IgD-negative memory B cell (primary cell): ENCODE measurements around the gene FGF21. TPM values are rescaled to one million over a fixed set of nuclear protein-coding genes. Genes with fewer than 3 reads are reported as not detected.
"Not testable (repeated sequence)": the region's sequence is repeated elsewhere in the genome, so short reads cannot be mapped to it uniquely, and the experiment has no call there.

ENCODE experiments used
- H3K27ac Mint-ChIP-seq, 3 donors: one replicate each; pipeline ENCODE4 v1.8.0; 2020 to 2022; ENCODE audit warnings: mild to moderate bottlenecking in 3 of 3, mixed read lengths in 3 of 3, moderate library complexity in 1 of 3
- H3K27me3 Mint-ChIP-seq: one replicate; pipeline ENCODE4 v1.8.0; 2021; ENCODE audit warnings: mixed read lengths
- H3K36me3 Mint-ChIP-seq: one replicate; pipeline ENCODE4 v1.8.0; 2020; ENCODE audit warnings: mild to moderate bottlenecking, mixed read lengths
- H3K4me1 Mint-ChIP-seq, 3 donors: one replicate each; pipeline ENCODE4 v1.8.0; 2020 to 2022; ENCODE audit warnings: mixed read lengths in 3 of 3, mild to moderate bottlenecking in 1 of 3
- H3K4me3 Mint-ChIP-seq, 4 donors: one replicate each; pipeline ENCODE4 v1.8.0; 2020 to 2022; ENCODE audit warnings: mild to moderate bottlenecking in 4 of 4, mixed read lengths in 4 of 4, moderate library complexity in 3 of 4
- H3K9me3 Mint-ChIP-seq, 3 donors: one replicate each; pipeline ENCODE4 v1.8.0; 2020 to 2021; ENCODE audit warnings: mixed read lengths in 3 of 3, mild to moderate bottlenecking in 1 of 3
- polyA plus RNA-seq: library from polyadenylated mRNA; unstranded; fragments of 300-500 nt; fragmentation: Illumina TruSeq; gene quantifications from one replicate; pipeline ENCODE4 v1.2.3, GENCODE V29; 2021

FGF21 gene, protein sequence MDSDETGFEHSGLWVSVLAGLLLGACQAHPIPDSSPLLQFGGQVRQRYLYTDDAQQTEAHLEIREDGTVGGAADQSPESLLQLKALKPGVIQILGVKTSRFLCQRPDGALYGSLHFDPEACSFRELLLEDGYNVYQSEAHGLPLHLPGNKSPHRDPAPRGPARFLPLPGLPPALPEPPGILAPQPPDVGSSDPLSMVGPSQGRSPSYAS
- polyA plus RNA-seq, result not detected

DNA sequence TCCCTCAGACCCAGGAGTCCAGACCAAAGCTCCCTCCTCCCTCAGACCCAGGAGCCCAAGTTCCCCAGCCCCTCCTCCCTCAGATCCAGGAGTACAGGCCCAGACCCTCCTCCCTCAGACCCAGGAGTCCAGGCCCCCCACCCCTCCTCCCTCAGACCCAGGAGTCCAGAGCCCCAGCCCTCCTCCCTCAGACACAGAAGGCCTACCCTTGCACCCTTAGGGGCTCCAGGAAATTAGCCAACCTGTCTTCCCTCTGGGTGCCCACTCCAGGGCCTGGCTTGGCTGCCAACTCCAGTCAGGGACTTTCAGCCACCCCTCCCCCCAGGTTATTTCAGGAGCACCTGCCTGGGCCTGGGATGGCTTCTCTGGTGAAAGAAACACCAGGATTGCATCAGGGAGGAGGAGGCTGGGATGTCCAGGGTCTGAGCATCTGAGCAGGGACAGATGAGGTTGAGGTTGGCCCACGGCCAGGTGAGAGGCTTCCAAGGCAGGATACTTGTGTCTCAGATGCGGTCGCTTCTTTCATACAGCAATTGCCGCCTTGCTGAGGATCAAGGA, at the start of gene FGF21:
Gene FGF21, plus strand, starts transcription at position 441 of the 558 bp plus-strand sequence. CDS start 713 bp downstream, outside the sequence.
- H3K4me3 Mint-ChIP-seq, result peak within 1 kb of the TSS in 2 of 4 donors; percentile 45 to 75
- no peaks in the 10 kb centered on the region for H3K9me3 Mint-ChIP-seq
- H3K4me1 Mint-ChIP-seq, result peaks cover 3 to 6% (median 5%) of the 10 kb centered on the region in 3 donors
- no peak within 1 kb of the TSS for H3K27ac Mint-ChIP-seq
- no peaks in the 10 kb centered on the region for H3K36me3 Mint-ChIP-seq
- H3K27me3 Mint-ChIP-seq, result peaks cover 31% of the 10 kb centered on the region

DNA sequence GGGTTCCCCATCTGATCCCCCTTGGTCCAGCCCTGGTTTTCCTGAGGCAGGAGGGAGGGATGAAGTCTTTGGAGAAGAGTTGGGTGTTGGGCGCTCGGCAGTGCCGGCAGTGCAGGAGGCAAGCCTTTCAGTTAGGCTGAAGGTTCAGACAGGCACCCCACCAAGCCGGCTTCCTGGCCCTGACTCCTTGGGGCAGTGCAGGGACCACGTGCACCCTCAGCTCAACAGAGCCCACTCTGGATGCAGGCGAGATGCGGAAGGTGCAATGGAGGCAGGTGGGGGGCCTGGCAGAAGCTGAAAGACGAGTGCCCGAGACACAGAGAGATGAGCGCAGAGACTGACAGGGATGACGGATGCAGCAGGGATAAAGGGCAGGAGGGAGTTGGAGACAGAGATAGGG, 46.9 kb upstream of the FGF21 start:
- H3K9me3 Mint-ChIP-seq, result peaks cover 0 to 2% (median 0%) of the 10 kb centered on the region in 3 donors
- H3K4me3 Mint-ChIP-seq, result no peak overlapping the region
- no peaks in the 10 kb centered on the region for H3K27me3 Mint-ChIP-seq
- peaks cover 0 to 5% (median 0%) of the 10 kb centered on the region in 3 donors for H3K4me1 Mint-ChIP-seq
- H3K27ac Mint-ChIP-seq, result peak overlapping the region in 1 of 3 donors; percentile 68
- H3K36me3 Mint-ChIP-seq, result peaks cover 2% of the 10 kb centered on the region

DNA sequence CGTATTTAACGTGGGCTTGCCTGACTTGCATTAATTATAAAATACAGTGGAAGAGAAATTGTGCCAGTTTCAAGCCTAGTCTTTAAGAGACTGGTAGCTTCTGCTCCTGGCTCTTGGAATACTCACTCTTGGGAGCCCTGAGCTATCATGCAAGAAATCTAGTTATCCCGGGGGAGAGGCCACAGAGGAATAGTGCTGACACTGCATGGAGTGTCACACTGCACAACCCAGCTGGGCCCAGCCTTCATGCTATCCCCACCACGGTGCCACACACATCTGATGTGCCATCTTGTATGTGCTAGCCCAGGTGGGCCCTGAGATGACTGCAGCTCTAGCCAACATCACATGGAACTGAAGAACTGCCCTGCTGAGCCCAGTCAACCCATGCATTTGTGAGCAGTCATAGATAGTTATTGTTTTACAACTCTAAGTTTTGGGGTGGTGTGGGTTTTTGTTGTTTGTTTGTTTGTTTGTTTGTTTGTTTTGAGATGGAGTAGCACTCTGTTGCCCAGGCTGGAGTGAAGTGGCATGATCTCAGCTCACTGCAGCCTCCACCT, 44.1 kb upstream of the FGF21 start:
- Mint-ChIP-seq H3K9me3 (peaks cover 0 to 2% (median 0%) of the 10 kb centered on the region in 3 donors), H3K27ac (no peak overlapping the region), H3K4me1 (peaks cover 4 to 15% (median 5%) of the 10 kb centered on the region in 3 donors), H3K4me3 (peak overlapping the region in 2 of 4 donors; percentile 45 to 69), H3K36me3 (peaks cover 2% of the 10 kb centered on the region), H3K27me3 (no peaks in the 10 kb centered on the region)

DNA sequence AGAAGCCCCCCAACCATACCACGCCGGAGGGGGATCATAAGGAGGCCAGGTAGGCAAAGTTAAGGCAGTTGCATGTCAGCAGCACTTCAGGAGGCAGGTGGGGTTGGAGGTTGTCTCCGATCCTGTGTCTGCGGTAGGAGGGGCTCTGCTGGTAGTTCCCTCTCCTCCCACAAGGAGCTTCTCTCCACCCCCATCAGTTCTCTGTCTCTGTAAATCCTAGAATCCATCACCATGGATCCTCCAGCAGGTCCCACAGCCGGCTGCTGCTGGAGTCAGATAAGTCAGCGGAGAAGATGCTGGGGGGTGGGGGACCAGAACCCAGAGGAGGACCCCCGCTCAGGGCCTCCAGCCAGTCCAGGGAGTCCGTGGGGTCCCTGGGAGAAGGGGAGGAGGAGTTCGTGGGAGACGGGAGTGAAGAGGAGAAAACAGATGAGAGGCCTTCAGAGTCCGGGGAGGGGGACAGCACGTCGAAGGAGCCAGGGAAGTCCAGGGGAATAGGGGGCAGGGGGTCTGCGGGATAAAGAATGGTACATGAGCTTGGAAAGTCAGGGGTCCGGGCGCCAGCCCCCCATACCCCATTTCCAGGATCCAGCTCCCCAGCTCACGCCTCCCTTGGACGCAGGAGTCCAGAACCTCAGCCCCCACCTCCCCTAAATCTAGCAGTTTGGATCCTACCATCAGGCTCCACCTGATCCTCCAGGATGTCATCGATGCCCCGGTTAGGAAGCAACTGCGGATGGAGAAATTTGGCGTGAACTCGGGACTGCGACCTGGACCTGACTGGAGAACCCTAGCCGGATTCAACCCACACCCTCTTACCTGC, 42.1 kb upstream of the FGF21 start:
- peaks cover 4 to 15% (median 5%) of the 10 kb centered on the region in 3 donors for H3K4me1 Mint-ChIP-seq
- no peaks in the 10 kb centered on the region for H3K27me3 Mint-ChIP-seq
- H3K27ac Mint-ChIP-seq, result no peak overlapping the region
- peak overlapping the region; percentile 81 to 94 (median 87) for H3K4me3 Mint-ChIP-seq
- H3K36me3 Mint-ChIP-seq, result peaks cover 1% of the 10 kb centered on the region
- H3K9me3 Mint-ChIP-seq, result peaks cover 0 to 2% (median 0%) of the 10 kb centered on the region in 3 donors

DNA sequence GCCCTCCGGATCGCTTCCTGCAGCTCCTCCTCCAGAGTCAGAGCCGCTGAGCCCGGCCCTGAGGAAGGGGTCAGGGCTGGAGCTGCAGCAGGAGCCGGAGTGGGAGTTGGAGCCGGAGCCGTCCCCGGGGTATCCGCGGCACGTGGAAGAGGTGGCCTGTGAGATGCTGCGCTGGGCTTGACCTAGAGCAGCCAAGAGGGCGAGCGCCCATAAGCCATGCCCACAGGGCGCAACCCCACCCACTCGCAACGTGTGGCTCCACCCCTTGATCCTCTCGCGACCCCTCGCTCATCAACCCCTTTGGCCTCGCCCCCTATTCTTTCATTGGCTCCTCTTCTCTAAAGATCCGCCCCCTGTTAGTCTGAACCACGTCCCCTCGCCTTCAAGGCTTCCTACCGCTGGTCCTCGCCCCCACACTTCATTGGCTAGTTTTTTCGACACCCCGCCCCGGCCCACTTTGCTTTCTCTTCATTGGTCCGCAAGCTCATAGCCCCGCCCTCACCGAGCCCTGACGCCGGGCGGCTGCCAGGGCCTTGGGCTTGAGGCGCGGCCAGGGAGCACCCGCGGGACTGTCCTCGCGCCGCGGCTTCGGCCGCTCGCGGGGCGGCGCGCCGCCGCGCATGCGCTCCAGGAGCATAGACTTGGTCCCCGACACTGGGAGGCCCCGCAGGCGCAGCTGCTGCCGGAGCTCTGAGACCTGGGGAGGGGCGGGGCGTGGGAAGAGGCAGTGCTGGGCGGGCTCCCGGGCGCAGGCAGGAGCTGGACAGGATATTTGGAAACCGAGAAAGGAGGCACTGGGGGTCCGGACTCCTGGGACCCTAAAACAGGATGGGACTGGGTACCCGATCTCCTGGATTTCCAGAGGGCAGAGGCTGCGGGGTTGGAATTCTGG, 41.2 kb upstream of the FGF21 start:
- Mint-ChIP-seq H3K27me3 (no peaks in the 10 kb centered on the region), H3K27ac (peak overlapping the region; percentile 26 to 88 (median 28)), H3K4me3 (peak overlapping the region; percentile 81 to 94 (median 87)), H3K4me1 (peaks cover 5 to 15% (median 7%) of the 10 kb centered on the region in 3 donors), H3K9me3 (peaks cover 0 to 2% (median 0%) of the 10 kb centered on the region in 3 donors), H3K36me3 (no peaks in the 10 kb centered on the region)

DNA sequence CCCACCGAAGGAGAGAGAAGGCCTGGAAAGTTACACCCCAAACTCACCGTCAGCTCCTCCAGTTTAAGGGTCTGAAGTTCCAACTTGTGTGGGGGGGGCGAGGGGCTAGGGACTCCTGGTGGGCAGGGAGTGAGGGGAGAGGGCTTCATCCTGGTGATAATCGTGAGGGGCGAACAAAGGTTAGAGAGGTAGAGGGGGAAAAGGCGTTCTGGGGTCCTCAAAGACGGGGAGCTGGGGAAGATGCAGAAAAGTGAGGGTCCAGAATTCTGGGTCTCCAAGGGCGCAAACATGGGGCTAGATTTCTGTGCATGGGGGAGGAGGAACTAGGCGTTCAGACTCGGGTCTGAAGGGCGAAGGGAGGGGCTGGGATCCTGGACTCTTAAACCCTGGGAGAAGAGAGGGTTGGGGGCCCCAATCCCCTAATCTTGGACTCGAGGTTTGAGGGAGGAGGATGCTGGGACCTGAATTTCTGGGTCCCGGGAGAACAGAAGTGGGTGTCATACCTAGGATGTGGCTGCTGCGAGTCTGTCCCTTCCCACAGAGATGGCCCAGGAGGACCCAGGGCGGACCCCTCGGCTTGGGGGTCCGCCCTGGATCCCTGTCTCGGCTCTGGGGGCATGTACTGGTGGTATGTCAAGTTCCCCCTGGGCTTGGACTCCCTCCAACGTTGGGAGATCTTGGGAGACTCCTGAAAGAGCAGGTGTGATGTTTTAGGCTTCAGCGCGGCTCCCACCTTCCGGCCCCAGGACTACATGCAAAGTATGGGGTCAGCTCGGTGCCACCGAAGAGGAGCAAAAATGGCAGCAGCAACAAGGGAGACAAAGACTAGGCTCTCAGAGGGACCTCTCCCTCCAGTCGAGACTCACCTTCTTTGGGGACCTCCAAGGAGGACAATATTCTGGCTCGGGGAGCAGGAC, 40.3 kb upstream of the FGF21 start:
- H3K4me1 Mint-ChIP-seq, result peaks cover 5 to 15% (median 7%) of the 10 kb centered on the region in 3 donors
- peaks cover 0 to 2% (median 0%) of the 10 kb centered on the region in 3 donors for H3K9me3 Mint-ChIP-seq
- H3K4me3 Mint-ChIP-seq, result peak overlapping the region; percentile 84 to 94 (median 87)
- peak overlapping the region in 2 of 3 donors; percentile 26 to 53 for H3K27ac Mint-ChIP-seq
- no peaks in the 10 kb centered on the region for H3K27me3 Mint-ChIP-seq
- peaks cover 1% of the 10 kb centered on the region for H3K36me3 Mint-ChIP-seq

DNA sequence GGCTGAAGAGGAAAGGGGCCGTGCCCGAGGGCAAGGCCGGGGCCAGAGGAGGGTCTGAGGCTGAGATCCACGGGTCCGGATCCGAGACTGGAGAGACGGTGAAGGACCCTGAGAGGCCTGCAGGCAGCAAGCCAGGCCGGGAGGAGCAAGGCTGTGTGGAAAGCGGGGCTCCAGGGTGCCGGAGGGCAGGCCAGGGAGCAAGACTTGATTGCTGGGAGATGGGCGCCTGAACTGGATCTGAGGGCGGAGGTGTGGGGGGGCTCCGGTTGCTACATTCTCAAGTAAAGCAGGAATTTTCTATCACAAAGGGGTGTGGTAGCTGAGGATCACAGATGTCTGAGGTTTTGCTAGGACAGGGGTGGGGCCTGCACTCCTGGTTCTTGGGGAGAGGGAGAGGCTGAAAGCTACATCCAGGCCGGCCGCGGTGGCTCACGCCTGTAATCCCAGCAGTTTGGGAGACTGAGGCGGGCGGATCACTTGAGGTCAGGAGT, 39.6 kb upstream of the FGF21 start:
- Mint-ChIP-seq H3K27ac (peak overlapping the region in 1 of 3 donors; percentile 53), H3K9me3 (peaks cover 0 to 2% (median 0%) of the 10 kb centered on the region in 3 donors), H3K27me3 (no peaks in the 10 kb centered on the region), H3K4me1 (peaks cover 10 to 18% (median 10%) of the 10 kb centered on the region in 3 donors), H3K36me3 (peaks cover 1% of the 10 kb centered on the region), H3K4me3 (peak overlapping the region in 3 of 4 donors; percentile 60 to 87 (median 84))

DNA sequence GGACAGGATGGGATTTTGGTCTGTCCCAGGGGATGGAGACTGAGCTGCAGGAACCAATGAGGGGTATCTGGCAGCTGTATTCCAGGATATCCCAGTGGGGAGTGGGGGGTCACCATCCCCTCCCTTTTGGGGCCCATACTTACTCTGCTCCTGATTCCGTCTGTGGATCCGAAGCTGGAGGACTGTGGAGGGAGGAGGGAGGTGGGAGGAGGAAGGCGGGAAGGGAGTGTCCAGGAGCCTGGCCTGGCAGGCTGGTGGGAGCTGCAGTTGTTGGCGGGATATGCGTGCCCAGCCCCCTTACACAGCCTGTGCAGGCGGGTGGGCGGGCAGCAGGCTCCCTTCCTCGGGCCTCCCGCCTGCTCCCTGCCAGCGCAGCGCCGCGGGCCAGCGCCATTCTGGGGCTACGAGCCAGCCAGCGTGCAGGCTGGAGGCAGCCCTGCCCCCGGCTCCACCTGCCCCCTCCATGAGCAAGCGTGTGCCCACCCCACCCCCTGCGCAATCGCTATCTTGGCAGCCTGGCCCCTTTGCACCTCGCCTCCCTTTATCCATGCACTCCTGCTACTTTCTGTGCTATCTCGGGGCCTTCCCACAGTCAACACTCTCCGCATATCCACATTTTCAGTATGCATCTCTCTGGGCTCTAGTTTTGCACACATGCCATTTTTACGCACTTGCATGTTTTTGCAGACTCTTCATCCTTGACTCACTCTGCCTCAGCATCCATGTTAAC, 38.6 kb upstream of the FGF21 start:
- H3K27me3 Mint-ChIP-seq, result no peaks in the 10 kb centered on the region
- peaks cover 14 to 21% (median 14%) of the 10 kb centered on the region in 3 donors for H3K4me1 Mint-ChIP-seq
- peak overlapping the region in 1 of 4 donors; percentile 73 for H3K4me3 Mint-ChIP-seq
- H3K36me3 Mint-ChIP-seq, result peaks cover 1% of the 10 kb centered on the region
- H3K27ac Mint-ChIP-seq, result peak overlapping the region in 1 of 3 donors; percentile 26
- H3K9me3 Mint-ChIP-seq, result no peaks in the 10 kb centered on the region

DNA sequence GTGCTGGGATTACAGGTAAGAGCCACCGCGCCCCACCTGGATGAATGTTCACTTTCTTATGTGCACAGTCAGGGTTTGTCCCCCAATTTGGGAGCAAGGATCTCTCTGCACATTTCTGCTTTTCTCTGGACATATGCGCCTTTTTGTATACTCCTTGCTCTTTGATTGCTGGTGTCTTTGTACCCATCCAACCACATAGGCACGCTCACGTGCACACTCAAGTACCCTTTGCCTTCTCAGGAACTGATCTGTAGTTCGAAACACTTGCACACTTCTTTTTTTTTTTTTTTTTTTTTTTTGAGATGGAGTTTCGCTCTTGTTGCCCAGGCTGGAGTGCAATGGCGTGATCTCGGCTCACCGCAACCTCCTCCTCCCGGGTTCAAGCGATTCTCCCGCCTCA, 37.2 kb upstream of the FGF21 start:
- H3K36me3 Mint-ChIP-seq, H3K27me3 Mint-ChIP-seq, H3K9me3 Mint-ChIP-seq: not testable (repeated sequence)
- Mint-ChIP-seq H3K27ac (peak overlapping the region in 1 of 3 donors; percentile 32), H3K4me3 (peak overlapping the region in 1 of 4 donors; percentile 54), H3K4me1 (peaks cover 14 to 17% (median 14%) of the 10 kb centered on the region in 3 donors)

DNA sequence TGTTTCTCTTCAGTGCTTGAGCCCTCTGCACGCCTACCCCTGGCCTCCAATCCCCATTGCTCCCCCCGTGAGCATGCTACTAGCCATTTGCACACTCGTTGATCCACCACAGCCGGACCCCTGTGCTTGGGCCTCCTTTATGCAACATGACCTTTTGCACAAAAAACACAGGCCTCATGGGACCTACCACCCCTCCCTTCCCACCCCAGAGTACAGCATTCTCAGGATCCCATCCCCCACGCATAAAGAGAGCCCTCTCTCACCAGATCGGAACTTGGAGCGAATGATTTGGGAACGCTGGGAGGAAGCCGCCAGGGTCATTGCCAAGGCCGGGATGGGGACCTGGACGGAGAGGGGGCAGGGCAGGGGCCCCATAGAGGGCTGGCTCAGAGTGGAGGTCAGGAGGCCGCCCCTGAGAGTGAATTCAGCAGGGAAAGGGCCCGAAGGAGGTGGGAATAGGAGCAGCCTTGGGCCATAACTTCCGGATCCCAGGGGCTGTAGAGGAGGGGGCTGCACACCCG, 36.6 kb upstream of the FGF21 start:
- peak overlapping the region in 3 of 4 donors; percentile 37 to 54 (median 51) for H3K4me3 Mint-ChIP-seq
- peaks cover 1% of the 10 kb centered on the region for H3K36me3 Mint-ChIP-seq
- H3K27ac Mint-ChIP-seq, result peak overlapping the region in 1 of 3 donors; percentile 32
- H3K4me1 Mint-ChIP-seq, result peaks cover 14 to 16% (median 14%) of the 10 kb centered on the region in 3 donors
- no peaks in the 10 kb centered on the region for H3K27me3 Mint-ChIP-seq
- H3K9me3 Mint-ChIP-seq, result no peaks in the 10 kb centered on the region

DNA sequence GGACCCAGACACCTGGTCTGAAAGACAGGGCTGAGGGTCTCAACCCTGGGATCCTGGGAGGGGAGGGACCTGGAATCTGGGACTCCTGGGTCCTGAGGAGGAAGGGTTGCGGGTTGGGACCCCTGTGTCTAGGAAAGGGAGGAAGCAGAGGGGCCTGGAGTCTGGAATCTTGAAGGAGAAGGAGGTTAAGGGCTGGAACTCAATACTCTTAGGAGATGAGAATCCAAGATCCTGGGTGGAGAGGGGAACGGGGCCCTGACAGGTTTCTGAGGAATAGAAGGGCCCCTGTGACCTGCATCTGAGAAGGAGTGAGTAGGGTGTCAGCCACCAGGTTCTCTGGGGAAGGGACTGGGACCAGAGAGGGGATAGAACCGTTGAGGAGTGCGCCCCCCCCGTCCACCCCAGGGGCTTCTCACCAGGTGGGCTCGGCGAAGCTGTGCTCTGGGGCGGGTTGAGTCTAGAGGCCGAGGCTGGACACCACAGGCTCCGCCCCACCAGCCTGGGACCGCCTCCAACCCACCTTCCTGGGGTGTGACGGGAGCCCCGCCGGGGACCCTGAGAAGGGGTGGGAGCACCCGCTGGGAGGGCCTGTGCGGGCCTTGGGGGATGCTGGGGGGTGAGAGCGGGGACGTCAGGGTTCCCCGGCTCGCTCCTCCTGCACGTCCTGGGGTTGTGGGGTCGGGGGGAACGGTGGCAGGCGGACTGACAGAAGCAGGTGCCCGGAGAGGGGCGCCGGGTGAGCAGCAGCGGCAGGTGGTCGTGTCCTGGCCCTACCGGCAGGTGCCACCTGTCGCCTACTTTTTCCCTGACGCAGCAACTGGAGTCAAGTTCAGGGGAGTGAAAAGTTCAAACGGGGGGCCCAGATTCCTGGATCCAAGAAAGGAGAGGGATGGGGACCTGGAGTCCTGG, 35.8 kb upstream of the FGF21 start, which contains the start of gene MAMSTR:
Gene MAMSTR, minus strand, starts transcription at position 463 of the 909 bp plus-strand sequence. CDS start 694 bp downstream, outside the sequence.
- Mint-ChIP-seq H3K36me3 (peaks cover 1% of the 10 kb centered on the region), H3K27ac (peak within 1 kb of the TSS; percentile 90 to 99 (median 91)), H3K4me3 (peak within 1 kb of the TSS; percentile 91 to 96 (median 96)), H3K4me1 (peaks cover 9 to 14% (median 13%) of the 10 kb centered on the region in 3 donors), H3K9me3 (no peaks in the 10 kb centered on the region), H3K27me3 (no peaks in the 10 kb centered on the region)
